Gastrocnemius medialis (tissue), 4 donors: Measurements from ENCODE around the gene DUSP1.

Experiments
- POLR2A ChIP-seq, 2 donors: fragments of 450-650 bp; IDR thresholded peaks; one replicate each; pipeline ENCODE4 v1.6.1; 2017; ENCODE audit warnings: antibody characterized with exemption in 2 of 2, mild to moderate bottlenecking in 2 of 2, moderate library complexity in 2 of 2
- TF ChIP-seq, protein P1 (sequence below), 5 experiments: fragments of 450-650 bp in 3 of 5; fragments of 200-600 bp in 2 of 5; sonication (generic) in 2 of 5; IDR thresholded peaks in 4 of 5; conservative IDR thresholded peaks in 1 of 5; 1 replicate in 4 of 5; 2 replicates in 1 of 5; pipeline ENCODE4 v1.5.1; 2016 to 2019; ENCODE audit warnings: antibody characterized with exemption in 5 of 5, mild to moderate bottlenecking in 3 of 5, moderate library complexity in 3 of 5

DNA sequence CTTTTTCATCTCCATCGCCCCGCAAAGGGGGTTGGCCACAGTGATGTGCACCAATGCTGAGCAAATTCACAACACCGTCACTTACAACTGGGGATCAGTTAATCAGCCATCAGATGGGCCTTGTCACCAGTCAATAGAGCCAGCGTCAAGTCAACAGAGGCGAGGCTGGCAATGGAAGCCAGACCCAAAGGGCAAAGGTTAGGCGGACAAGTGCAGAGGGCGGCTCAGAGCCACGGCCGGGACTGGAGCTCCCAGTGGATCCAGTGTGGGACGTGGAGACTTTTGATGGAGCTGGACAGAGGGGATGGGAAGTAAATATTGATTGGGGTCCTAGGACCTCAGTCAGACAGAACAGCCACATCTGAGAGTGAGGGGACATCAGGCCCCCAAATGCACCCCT lies 45.7 kb downstream of the DUSP1 start:
- TF ChIP-seq, protein P1, sequence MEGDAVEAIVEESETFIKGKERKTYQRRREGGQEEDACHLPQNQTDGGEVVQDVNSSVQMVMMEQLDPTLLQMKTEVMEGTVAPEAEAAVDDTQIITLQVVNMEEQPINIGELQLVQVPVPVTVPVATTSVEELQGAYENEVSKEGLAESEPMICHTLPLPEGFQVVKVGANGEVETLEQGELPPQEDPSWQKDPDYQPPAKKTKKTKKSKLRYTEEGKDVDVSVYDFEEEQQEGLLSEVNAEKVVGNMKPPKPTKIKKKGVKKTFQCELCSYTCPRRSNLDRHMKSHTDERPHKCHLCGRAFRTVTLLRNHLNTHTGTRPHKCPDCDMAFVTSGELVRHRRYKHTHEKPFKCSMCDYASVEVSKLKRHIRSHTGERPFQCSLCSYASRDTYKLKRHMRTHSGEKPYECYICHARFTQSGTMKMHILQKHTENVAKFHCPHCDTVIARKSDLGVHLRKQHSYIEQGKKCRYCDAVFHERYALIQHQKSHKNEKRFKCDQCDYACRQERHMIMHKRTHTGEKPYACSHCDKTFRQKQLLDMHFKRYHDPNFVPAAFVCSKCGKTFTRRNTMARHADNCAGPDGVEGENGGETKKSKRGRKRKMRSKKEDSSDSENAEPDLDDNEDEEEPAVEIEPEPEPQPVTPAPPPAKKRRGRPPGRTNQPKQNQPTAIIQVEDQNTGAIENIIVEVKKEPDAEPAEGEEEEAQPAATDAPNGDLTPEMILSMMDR (IDR thresholded peaks at IDR 0.05 in 4 of 5, conservative IDR thresholded peaks at IDR 0.05 in 1 of 5) = no peak
- no peak for TF ChIP-seq POLR2A (IDR thresholded peaks at IDR 0.05)
